GM19043 (cell line): ENCODE results near the gene DBET.
"Not testable (repeated sequence)": the region's sequence is repeated elsewhere in the genome, so short reads cannot be mapped to it uniquely, and the experiment has no call there.

ENCODE experiments used
- ATAC-seq: cut with Tn5 transposase; IDR thresholded peaks from one replicate; pipeline ENCODE4 v1.9.1; 2021; ENCODE audit warnings: low read depth; ENCODE audit not compliant: unreplicated experiment

DBET gene

GRCh38 chr4:190049378-190050239 lies 14.7 kb upstream of the DBET start:
- ATAC-seq = not testable (repeated sequence)

- not testable (repeated sequence) for ATAC-seq
Measured at GRCh38 chr4:190058997-190059396, 5.3 kb upstream of the DBET start.

GRCh38 chr4:190064805-190065204 lies 503 bp downstream of the DBET start:
- ATAC-seq = not testable (repeated sequence)

GRCh38 chr4:190068351-190068750 lies 4.0 kb downstream of the DBET start:
- ATAC-seq = not testable (repeated sequence)

- not testable (repeated sequence) for ATAC-seq
Measured at GRCh38 chr4:190093052-190093451, 28.8 kb downstream of the DBET start.

GRCh38 chr4:190094031-190094430 lies 29.7 kb downstream of the DBET start:
- not testable (repeated sequence) for ATAC-seq

GRCh38 chr4:190095335-190095734 lies 31.0 kb downstream of the DBET start:
- ATAC-seq = not testable (repeated sequence)

GRCh38 chr4:190099605-190100004 lies 35.3 kb downstream of the DBET start:
- not testable (repeated sequence) for ATAC-seq

- not testable (repeated sequence) for ATAC-seq
Measured at GRCh38 chr4:190101525-190101924, 37.2 kb downstream of the DBET start.

- ATAC-seq = not testable (repeated sequence)
Measured at GRCh38 chr4:190106191-190106590, 41.9 kb downstream of the DBET start.

GRCh38 chr4:190106611-190107480 lies 42.5 kb downstream of the DBET start:
- not testable (repeated sequence) for ATAC-seq

GRCh38 chr4:190107766-190108485 lies 43.6 kb downstream of the DBET start:
- ATAC-seq = not testable (repeated sequence)

- ATAC-seq = not testable (repeated sequence)
Measured at GRCh38 chr4:190108756-190109155, 44.5 kb downstream of the DBET start.

GRCh38 chr4:190109390-190110011 lies 45.2 kb downstream of the DBET start:
- ATAC-seq = not testable (repeated sequence)

GRCh38 chr4:190110033-190110432 lies 45.7 kb downstream of the DBET start:
- ATAC-seq = not testable (repeated sequence)

- not testable (repeated sequence) for ATAC-seq
Measured at GRCh38 chr4:190110570-190111295, 46.4 kb downstream of the DBET start.

- not testable (repeated sequence) for ATAC-seq
Measured at GRCh38 chr4:190112879-190113278, 48.6 kb downstream of the DBET start.

GRCh38 chr4:190114991-190115390 lies 50.7 kb downstream of the DBET start:
- ATAC-seq = not testable (repeated sequence)
